HG02678 (cell line): Measurements from ENCODE around the gene MTM1.

ENCODE experiments used
- ATAC-seq: cut with Tn5 transposase; IDR thresholded peaks from one replicate; pipeline ENCODE4 v1.9.1; 2021; ENCODE audit warnings: mild to moderate bottlenecking, moderate library complexity; ENCODE audit not compliant: unreplicated experiment

Gene MTM1

GRCh38 chrX:150568320-150569154 is at the start of gene MTM1:
Gene MTM1 (plus strand): TSS chrX:150568621. CDS start chrX:150592615, 23,994 bp downstream.
- peak; percentile 93 for ATAC-seq

- ATAC-seq, result no peak
Observed at GRCh38 chrX:150522494-150522893, 45.9 kb upstream of the MTM1 start.

- no peak for ATAC-seq
Observed at GRCh38 chrX:150525061-150525919, 43.1 kb upstream of the MTM1 start.

DNA sequence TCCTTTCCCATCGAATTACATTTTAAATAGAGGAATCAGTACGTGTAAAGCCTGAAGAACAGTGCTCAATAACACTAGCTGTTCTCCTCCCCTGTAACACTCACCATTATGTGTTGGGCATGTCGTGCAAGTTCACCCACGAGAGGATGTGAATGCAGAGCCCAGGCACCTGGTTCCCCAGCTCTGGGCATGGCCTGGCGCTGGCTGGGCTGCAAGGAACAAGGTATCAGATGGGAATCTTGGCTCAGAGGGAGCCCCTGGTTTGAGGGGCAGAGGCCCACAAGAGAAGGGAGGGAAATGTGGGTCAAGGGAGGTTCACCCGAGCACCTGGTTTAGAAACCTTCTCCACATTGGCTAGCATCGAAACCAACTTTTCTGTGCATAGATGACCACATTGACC is 41.7 kb upstream of the MTM1 start:
- ATAC-seq, result no peak

DNA sequence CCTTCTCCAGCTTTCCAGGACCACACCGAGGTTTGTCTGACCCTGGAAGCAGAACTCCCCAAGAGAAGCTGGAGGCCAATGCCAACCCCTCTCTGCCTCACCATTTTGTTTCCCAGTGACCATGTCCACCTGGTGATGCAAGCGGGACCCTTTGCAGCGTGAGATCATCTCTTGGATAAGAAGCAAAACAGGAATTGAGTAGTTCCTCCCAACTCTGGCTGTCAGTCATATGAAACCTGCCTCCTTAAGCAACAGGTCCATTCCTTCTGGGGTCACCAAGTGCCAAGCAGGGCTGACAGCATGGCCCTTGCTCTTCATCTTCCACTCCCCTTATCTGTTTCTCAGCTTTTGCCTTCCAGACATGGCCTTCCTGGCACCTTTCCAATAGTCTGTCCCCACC is 41.3 kb upstream of the MTM1 start:
- no peak for ATAC-seq

DNA sequence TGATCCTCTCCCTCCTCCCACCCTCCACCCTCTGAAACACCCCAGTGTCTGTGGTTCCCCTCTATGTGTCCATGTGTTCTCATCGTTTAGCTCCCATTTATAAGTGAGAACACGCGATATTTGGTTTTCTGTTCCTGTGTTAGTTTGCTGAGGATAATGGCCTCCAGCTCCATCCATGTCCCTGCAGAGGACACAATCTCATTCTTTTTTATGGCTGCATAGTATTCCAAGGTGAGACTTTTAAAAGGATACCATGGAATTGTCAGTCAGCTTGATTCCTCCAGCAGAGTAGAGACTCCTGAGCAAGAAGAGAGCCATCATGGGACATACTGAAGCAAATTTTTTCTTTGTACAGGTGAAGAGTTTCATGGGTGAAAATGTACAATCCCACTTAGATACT is 38.8 kb upstream of the MTM1 start:
- ATAC-seq, result no peak

- no peak for ATAC-seq
Observed at GRCh38 chrX:150530821-150531220, 37.6 kb upstream of the MTM1 start.

DNA sequence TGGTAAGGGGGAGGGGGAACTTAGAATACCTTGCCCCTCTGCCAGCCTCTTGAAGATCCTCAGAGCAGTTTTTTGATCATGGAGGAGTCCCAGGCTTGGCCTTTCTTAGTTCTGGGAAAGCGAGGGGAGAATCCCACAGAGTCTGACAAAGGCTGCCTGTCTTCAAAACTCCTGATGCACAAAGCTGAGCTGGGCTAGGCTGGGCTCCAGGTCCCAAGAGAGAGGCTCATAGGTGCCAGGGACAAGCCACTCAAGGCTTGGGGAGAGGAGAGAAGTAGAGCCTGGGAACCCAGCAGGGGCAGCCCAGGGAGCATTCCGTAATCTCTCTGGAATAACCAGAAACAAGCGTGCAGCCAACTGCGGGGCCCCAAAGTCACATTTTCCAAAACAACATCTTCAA is 37.0 kb upstream of the MTM1 start:
- ATAC-seq, result no peak

GRCh38 chrX:150533863-150534262 is 34.6 kb upstream of the MTM1 start:
- no peak for ATAC-seq

- no peak for ATAC-seq
Observed at GRCh38 chrX:150536455-150537116, 31.8 kb upstream of the MTM1 start.

DNA sequence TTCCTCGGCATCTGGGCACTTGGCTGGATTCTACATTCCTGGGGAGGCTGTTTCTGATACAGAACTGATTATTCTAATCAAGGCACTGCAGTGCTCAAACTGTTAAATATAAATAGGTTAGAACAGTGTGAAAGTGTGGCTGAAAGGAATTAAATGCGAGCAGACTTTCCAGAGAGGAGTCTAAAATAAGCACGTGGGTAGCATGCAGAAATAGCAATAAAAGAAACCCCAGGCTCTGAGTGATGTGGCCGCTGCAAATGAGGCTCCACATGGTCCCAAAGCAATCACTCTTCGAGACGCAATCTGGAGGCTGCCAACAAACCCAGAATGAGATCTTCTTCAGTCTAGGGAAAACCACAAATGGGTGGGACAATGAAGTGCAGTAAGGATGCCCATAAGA is 30.6 kb upstream of the MTM1 start:
- ATAC-seq, result no peak

DNA sequence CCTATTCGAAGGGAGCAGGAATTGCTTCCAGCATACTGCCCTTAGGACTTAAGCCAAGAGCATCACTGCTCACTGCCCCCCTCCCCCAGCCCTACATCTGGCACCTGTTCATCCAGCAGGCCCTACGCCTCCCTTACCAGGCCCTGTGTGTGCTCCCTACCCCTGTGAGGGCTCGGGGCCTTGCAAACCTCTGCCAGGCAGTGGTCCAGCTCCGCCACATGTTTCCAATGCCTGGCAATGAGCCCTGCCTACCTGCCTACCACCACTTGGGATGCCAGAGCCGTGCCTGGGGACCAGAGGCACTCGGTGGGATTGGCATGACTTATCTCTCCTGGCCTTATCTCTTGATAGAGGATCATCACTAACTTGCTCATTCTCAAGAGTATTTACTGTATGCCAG is 27.5 kb upstream of the MTM1 start:
- no peak for ATAC-seq

- ATAC-seq, result peak; percentile 31
Observed at GRCh38 chrX:150542846-150543229, 25.6 kb upstream of the MTM1 start.

DNA sequence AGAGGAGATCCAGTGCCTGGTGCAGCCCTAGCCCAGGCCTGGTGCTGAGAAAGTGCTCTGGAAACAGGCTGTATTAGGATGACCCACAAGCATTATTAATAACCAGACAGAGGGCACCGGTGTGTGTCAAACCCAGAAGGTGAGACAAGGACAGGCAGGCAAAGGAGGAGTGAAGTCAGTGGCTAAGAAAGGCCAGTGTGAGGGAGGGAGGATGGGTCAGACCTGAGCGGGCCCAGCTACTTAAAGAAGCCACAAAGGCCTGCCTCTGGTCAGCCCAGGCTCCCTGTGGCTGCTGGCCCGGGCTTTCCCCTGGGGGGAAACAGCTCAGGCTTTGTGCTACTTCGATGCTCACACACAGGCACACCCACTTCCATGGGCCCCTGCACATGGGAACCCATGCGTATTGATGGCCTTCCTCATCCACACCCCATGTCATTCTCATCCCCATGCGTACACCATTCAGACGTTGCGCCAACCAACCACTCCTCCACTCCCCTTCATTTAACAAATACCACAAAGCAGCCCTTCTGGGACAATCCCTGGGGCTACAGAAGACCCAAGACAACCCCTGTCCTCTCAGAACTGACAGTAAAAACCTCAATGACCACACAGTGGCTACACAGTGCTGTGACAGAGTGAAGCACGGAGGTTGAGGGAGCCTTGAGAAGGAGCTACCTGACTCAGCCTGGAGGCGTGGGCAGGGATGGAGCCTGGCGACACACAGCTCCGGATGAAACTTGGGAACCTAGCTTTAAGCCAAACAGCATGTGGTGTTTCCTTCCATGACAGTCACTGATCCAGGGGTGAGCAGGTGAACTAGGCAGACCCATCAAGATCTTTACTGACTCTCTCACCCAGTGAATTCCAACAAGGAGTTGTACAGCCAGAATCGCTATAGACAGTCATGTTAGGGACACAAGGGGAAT is 24.9 kb upstream of the MTM1 start:
- ATAC-seq, result peak; percentile 51

- no peak for ATAC-seq
Observed at GRCh38 chrX:150544222-150544787, 24.1 kb upstream of the MTM1 start.

GRCh38 chrX:150544835-150545770 is 23.3 kb upstream of the MTM1 start:
- no peak for ATAC-seq

- ATAC-seq, result no peak
Observed at GRCh38 chrX:150546711-150547153, 21.7 kb upstream of the MTM1 start.

DNA sequence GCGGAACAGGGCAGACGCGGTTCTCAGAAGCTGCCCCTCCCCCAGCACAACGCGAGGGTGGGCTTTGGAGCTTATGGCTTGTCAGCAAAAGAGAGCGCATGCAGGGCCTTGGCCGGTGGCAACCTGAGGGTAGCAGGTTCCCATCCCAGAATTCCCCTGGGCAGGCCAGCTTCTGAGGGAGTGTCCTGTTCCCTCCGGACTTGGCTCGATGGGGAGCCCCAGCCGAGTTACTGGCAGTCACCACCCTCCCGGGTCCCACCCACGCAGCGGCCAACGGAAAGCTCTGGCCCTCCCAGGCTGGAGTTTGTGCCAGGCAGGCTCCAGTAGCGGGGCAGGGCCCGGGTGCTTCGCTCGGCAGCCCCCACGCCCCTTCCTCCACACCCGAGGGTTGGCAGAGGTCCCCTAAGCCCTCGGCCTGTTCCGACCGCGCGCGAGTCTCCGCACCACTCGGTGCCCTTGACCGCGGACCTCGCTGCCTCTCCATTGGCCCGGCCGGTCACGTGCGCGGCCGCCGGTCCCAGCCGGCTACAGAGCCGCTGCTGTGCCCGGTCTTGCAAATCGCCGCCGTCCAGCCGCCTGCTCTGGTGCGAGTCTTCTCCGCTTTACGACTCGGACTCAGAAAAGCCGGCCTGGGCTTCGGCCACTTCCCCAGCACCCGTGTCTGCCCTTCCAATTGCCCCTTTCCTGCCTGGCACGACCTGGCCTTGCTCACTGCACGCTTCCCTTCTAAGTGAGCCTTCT is 20.9 kb upstream of the MTM1 start:
- ATAC-seq, result peak; percentile 59
